Epithelial cell of esophagus (primary cell): ENCODE measurements around the gene MUSTN1.

Source experiments
- DNase-seq: peaks from one replicate; pipeline ENCODE4 v3.0.0; 2010; ENCODE audit warnings: low read depth
- H3K4me3 ChIP-seq: 2 replicates; pipeline ENCODE4 v1.5.1; 2011; ENCODE audit warnings: mild to moderate bottlenecking, low read length, control low read depth
- CTCF ChIP-seq: IDR thresholded peaks from 2 replicates; pipeline ENCODE4 v1.5.1; 2011; ENCODE audit warnings: low read depth, mild to moderate bottlenecking, low read length, control low read depth, inconsistent platforms; ENCODE audit not compliant: insufficient read depth; ENCODE audit errors: missing control alignments

Gene MUSTN1

GRCh38 chr3:52813810-52814209 lies 21.0 kb downstream of the MUSTN1 start:
- H3K4me3 ChIP-seq: no peak overlapping the region
- TF ChIP-seq CTCF: no peak
- no peak for DNase-seq

- TF ChIP-seq CTCF: no peak
- DNase-seq: no peak
- no peak overlapping the region for H3K4me3 ChIP-seq
These were observed 23.3 kb downstream of the MUSTN1 start for GRCh38 chr3:52811452-52812011.

GRCh38 chr3:52810923-52811322 lies 23.9 kb downstream of the MUSTN1 start:
- DNase-seq: no peak

GRCh38 chr3:52809662-52810377 lies 25.0 kb downstream of the MUSTN1 start:
- H3K4me3 ChIP-seq: no peak overlapping the region
- no peak for TF ChIP-seq CTCF
- DNase-seq: no peak

More at GRCh38 chr3:52810923-52811322, 23.9 kb downstream of the MUSTN1 start:
- no peak for TF ChIP-seq CTCF
- H3K4me3 ChIP-seq: no peak overlapping the region

- TF ChIP-seq CTCF: no peak
- no peak overlapping the region for H3K4me3 ChIP-seq
- no peak for DNase-seq
These were observed 25.7 kb downstream of the MUSTN1 start for GRCh38 chr3:52809149-52809548.

- no peak for TF ChIP-seq CTCF
- no peak overlapping the region for H3K4me3 ChIP-seq
- DNase-seq: no peak
These were observed 29.4 kb downstream of the MUSTN1 start for GRCh38 chr3:52805270-52806039.
